Hepatocyte (in vitro differentiated cells): ENCODE data around the gene ZNF319.

Source experiments
- CTCF ChIP-seq: fragments of 200-600 bp; sonication (generic); IDR thresholded peaks from 2 replicates; pipeline ENCODE4 v1.5.1; 2016; ENCODE audit warnings: antibody characterized with exemption, mild to moderate bottlenecking; ENCODE audit not compliant: poor library complexity
- EZH2phosphoT487 ChIP-seq: fragments of 200-600 bp; sonication (generic); IDR thresholded peaks from one replicate; pipeline ENCODE4 v1.6.1; 2018; ENCODE audit warnings: antibody characterized with exemption, mild to moderate bottlenecking, low read depth, moderate library complexity; ENCODE audit not compliant: unreplicated experiment, severe bottlenecking

- TF ChIP-seq CTCF: no peak
- no peak for TF ChIP-seq EZH2phosphoT487
Observed at GRCh38 chr16:58041628-58041955, 41.1 kb upstream of the ZNF319 start.
